ENCODE measurements around the gene CASR.

Gene CASR

DNA sequence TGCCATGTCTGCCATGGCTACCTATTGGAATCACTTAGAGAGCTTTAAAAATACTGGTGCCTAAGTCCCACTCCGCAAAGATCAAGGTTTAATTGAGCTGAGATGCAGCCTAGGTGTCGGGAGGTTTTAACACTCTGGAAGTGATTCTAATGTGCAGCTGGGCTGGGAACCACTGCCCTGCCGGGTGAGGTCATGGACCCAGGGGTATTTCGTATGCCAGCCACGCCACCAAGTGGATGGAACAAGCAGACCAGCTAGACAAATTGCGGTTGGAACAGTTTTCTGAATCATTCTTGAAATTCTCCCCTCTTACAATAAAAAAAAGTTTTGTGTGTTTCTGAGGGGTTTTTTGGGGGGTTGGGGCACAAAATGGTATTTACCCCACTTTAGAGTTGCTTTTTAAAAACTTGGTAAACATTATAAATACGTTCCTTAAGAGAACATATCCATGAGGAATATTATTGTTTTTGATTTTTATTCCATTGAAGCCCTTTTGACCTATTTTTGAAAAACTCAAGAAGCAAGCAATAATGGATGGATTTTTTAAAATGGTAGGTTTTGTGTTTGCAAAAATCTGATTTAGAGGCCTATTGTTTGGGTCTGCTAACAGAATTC lies 75.4 kb downstream of the CASR start:
- DNase-seq, result peak in 3 of 5 experiments; percentile 10 to 78 (median 10)

DNA sequence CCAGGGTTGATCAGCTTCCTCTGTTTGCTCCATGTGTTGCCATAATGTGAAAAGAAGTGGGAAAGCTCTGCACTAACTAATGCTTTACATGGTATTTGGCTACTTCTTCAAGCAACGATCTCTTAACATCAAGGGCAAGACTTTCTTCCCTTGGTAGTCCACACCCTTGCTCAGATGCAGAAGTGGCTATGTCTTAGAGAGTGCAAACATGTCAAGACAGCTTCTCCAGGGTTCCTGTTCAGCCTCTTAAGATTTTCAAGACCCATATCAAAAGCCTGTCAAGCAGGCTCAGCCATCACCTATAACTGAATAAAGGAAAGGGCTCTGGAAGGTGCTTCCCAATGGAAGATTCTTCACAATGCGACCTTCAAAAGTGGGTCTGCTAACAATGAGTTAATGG lies 76.7 kb downstream of the CASR start:
- DNase-seq, result no peak

DNA sequence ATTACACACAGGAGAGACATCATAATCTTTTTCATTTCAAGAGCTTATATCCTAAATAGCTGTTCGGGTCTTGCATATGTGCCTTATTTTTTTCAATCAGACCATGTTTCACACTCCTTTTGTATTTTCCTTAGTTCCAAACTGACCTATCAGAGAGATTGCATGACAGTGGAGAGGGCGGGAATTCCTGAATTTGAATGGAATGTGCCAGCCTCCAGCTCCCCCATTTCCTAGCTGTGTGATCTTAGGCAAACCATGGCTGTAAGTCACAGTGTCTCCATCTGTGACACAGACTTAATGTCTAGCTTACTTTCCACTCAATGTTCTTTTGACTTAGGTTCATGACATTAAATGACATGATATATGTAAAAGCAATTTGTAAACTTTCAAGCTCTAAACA lies 79.6 kb downstream of the CASR start:
- DNase-seq, result no peak

DNA sequence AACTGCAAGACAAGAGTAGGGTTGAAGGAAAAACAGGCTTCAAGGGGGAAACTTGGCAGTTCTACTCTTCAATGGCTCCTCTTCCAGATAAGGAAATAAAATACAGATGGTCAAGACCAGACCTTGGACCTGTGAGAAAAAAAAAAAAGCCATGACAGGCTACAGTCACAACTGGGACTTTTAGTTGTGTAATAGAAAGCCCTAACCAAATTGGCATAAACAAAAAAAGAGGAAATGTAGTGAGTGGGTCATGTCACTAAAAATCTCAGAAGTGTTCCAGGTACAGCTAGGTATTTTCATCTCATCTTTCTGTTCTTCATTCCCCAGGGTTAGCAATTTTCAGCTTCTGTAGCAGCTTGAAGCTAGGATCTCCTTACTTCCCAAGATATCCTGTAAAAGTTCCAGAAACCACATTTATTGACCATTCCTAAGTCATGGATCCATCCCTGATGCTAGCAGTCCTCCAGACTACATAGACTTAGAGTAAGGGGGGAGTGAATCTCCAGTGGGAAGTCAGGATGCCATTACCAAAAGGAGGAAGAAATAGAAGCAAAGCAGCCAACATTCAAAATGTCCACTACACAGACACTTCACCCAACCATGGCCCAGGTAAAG lies 80.6 kb downstream of the CASR start:
- no peak for DNase-seq

DNA sequence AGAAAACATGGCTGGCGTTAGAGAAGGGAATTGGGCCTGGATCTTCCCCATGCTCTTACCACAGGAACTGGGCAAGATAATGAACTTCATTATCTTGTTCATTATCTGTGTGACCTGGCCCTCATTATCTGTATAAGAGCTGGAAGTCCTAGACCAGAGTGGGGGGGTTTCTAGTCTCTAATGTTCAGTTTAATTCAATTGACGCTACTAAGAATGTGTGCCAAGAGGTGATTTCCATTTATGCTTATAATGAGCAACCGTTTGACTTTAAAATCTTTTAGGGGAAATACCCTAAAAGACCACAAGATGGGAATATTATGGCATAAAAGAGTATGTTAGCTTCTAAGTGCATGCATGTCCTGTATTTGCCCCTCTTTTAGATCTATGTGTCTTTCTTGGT lies 82.5 kb downstream of the CASR start:
- DNase-seq, result no peak

DNA sequence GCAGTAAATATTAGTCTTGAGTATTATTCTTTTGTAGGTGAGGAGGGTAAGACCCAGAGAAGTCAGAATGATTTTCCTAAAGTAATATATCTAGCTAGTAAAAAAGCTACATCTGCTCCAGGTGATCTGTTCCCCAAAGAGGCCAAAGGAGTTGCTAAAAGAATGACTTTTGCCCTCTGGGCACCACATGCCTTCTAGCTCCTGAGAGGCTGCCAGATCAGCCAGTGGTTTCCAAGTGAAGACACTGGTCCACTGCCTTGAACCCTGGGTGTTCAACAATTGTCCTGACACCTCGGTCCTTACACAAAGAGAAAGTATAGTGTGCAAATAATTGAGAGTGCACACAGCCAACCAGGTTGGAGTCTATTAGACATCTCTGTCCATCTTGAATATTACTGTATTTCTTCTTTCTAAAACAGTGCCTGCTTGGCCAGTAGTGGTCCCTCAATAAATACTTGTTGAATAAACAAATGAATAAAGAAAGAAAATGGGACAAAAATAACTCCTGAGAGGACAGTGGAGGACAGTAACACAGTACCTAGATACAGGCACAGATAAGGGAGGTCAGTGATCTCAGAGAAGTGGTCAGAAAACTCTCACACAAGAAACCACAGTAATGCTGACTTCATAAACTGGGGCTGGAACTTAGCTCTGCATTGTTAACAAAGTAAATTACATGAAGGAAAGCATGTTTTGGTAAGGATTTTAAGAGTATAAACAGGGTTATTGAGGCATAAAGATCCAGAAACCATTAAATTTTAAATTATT lies 85.0 kb downstream of the CASR start:
- no peak for DNase-seq

DNA sequence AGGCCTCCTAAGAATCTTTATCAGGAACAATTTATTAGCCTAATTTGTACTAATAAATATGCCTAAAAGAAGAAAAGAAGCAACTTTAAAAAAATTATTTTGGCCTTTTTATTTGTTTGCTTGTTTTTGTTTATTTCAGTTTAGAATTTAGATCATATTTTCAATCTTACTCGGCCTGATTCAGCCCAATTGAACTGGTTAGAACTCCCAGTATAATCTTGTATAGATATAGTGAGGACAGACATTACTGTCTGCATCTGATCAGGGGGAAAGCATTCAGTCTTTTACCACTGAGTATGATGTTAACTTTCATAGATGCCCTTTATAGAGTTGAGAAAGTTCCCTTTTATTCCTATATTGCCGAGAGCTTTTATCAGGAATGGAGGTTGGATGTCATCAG lies 85.6 kb downstream of the CASR start:
- no peak for DNase-seq

DNA sequence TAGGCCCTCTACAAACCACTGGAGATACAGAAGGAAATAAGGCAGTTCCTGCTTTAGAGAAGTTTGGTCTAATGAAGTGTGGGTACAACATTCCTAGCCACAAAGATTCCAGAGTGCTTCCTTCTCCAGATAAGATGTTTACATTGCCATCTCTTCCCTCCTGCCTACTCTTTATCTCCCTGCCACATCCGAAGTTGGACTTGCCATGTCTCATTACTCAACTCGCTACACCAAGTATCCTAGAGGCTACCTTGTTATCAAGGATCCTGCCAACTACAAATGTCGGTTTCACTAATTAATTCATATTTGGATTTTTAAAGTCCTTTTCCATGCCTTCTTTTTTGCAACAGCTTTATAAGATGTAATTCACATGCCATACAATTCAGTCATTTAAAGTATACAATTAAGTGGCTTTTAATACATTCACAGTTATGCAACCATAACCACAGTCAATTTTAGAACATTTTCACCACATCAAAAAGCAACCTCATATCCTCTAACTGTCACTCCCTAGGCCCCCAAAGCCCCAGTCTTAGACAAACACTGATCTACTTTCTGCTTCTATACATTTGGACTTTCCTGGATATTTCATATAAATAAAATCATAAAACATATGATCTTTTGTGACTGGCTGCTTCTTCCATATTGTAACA lies 87.9 kb downstream of the CASR start:
- DNase-seq, result peak in 2 of 5 experiments; percentile 44 to 47

DNA sequence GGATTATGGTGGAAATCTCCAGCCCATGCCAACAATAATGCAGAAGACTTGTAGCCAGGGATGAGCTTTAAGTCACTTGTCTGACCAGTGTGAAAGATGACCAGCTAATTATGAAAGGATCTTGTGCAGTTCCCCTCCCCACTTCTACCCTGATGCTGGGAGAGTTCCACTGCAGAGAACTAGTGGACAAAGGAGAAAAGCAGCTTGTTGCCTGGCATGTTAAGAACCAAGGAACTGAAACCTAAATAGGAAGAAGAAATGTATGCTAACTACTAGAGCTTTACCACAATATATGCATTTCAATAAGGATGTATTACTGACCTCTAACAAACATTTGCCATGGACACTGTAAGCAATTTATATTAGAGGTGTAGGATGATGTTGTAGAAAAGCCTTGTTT lies 89.4 kb downstream of the CASR start:
- no peak for DNase-seq

DNA sequence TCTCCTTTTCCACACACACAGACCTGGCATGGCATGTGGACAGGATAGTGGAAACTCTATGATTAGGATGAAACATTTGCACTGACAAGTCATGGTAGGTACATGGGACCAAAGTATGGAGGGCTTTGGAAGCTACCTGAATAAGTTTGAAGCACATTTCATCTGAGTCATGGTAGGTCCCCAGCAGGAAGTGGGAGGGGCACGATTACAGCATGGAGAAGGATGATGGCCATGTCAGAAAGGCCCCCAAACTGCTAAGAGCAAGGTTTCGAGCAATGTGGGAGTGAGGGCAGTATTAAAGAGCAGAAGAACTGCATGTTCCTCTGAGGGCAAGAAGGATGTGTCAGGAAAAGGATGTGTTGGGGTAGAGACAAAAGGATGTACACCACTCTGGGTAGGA lies 90.0 kb downstream of the CASR start:
- no peak for DNase-seq

DNA sequence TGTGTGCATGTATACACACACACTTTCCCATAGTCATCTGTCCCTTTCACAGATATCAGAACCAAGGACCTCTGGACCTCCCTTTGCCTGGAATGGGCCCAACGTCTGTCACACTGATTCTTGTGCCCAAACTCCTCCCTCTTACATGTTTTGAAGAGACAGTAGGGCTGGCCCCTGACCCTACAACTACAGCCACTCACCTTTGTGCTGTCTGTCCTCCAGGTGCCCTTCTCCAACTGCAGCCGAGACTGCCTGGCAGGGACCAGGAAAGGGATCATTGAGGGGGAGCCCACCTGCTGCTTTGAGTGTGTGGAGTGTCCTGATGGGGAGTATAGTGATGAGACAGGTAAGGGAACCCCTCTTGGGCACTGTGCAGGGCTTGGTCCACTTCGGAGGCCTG lies 98.4 kb downstream of the CASR start:
- no peak for DNase-seq

DNA sequence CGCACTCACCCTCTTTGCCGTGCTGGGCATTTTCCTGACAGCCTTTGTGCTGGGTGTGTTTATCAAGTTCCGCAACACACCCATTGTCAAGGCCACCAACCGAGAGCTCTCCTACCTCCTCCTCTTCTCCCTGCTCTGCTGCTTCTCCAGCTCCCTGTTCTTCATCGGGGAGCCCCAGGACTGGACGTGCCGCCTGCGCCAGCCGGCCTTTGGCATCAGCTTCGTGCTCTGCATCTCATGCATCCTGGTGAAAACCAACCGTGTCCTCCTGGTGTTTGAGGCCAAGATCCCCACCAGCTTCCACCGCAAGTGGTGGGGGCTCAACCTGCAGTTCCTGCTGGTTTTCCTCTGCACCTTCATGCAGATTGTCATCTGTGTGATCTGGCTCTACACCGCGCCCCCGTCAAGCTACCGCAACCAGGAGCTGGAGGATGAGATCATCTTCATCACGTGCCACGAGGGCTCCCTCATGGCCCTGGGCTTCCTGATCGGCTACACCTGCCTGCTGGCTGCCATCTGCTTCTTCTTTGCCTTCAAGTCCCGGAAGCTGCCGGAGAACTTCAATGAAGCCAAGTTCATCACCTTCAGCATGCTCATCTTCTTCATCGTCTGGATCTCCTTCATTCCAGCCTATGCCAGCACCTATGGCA lies 100.5 kb downstream of the CASR start:
- DNase-seq, result no peak

DNA sequence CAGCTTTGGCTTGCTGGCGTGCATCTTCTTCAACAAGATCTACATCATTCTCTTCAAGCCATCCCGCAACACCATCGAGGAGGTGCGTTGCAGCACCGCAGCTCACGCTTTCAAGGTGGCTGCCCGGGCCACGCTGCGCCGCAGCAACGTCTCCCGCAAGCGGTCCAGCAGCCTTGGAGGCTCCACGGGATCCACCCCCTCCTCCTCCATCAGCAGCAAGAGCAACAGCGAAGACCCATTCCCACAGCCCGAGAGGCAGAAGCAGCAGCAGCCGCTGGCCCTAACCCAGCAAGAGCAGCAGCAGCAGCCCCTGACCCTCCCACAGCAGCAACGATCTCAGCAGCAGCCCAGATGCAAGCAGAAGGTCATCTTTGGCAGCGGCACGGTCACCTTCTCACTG lies 101.0 kb downstream of the CASR start:
- no peak for DNase-seq

DNA sequence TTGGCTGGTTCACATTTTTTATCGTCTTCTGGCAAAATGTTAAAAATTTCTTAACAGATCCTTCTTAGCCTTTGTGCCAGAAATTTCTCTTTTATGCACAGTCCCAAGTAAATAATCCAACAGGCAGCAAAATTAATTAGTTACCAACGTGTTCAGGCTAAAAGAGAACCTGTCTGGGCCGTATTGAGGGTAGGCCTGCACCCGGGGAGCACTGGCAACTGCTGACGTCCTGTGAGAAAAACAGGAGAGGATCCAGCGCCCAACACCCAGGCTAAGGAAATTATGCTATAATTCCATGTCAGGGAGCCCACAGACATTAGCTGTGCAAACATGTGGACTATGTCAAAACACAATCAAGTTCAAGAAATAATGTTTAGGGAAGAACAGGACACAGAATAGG lies 110.9 kb downstream of the CASR start:
- DNase-seq, result no peak

DNA sequence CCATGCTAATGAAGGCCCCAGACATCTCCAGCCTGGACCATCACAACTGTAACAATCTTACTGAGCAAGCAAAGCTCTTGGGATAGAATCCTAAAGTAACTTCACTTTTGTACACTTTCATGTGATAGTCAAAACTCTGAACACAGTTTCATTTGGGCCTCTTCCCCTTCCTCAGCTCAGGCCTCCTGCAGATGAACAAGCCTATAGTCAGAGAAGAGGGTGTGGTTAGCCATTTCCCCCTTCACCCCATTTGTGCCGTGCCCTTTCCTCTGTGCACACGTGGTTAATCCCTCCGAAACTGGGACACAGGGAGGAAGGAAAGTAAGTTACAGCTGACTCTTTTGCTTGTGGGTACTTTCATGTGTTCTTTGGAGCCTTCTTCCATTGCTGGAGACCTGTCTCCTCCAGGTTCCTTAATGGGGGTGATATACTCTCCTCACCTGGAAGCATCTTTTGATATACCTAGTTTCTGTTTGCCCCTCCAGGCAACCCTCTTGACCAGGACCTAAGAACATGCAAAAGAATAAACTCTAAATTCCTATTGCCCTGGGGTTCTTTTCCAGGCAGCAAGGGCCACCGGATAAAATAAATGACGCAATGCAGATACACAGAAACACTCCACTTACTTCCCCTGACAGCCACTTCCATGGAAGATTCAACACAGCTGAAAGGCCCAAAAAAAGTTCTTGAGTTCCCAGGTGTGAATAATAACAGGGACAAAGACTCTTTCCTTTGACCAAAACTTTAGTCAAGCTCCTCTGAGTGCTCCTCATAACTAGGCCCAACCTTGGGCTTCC lies 112.0 kb downstream of the CASR start:
- peak in 1 of 5 experiments; percentile 9 for DNase-seq

DNA sequence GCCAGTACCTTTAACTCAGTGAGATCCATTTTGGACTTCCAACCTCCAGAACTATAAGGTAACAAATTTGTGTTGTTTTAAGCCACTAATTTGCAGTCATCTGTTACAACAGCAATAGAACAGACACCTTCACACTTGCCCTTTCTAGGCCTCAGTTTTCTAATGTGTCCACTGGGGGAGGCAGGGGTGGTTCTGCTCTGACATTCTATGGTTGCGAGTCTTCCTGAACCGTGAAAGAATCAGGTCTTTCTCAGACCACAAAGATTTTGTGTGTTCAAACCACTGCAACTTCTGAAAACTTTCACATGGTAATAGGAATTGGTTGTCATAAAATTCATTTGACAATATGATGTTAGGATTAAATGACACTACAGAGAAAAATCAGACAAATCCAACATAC lies 114.8 kb downstream of the CASR start:
- peak in 1 of 5 experiments; percentile 31 for DNase-seq

DNA sequence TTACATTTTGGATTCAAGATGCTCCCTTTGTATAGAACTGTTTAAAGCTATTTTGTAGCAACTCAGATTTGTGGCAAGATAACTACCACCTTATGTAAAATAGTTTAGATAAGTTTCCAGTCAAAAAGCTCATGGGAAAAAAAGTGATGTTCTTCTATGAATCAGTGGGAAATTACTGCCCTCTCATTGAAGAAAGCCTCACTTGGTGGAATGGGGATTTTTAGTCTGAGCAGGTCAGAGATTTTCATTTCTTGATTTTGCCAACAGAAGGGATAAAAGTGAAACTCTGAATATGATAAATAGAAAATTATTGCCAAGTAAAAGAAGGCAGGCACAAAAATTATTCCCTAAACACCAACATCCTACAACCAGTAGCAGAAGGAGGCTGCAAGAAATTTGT lies 115.7 kb downstream of the CASR start:
- no peak for DNase-seq

DNA sequence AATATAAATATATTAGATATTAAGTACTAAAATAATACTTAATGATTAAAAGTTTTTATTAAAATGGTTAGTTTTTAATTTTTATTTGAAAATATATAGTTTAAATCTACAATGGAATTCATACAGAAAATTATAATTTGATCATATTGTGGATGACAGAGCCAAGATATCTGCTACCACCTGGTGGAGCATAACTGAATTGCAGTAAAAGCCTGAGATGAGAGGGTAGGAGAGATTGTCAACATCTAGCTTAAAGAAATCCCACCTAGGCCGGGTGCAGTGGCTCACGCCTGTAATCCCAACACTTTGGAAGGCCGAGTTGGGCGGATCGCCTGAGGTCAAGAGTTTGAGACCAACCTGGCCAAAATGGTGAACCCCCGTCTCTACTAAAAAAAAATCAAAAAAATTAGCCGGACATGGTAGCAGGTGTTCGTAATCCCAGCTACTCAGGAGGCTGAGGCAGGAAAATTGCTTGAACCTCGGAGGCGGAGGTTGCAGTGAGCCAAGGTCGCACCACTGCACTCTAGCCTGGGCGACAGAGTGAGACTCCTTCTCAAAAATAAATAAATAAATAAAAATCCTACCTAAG lies 116.5 kb downstream of the CASR start:
- peak in 2 of 5 experiments; percentile 10 to 42 for DNase-seq

DNA sequence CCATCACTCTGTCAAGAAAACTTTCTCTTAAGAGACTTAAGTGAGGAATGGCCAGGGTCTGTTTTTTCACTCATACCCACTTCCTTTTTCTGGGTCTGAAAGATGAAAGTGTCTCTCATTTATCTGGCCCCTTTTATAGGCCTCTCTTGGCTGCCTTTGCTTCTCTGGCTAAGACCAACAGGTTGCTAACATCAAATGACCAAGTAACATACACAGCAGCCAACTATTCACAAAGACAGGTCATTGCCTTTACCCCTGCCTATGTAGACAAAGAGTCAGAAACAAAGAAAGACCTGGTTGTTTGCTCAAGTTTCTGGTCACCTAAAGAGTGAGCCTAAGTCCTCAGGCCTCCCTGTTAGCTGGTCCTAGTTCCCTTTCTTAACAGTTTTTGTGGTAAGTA lies 117.6 kb downstream of the CASR start:
- no peak for DNase-seq

DNA sequence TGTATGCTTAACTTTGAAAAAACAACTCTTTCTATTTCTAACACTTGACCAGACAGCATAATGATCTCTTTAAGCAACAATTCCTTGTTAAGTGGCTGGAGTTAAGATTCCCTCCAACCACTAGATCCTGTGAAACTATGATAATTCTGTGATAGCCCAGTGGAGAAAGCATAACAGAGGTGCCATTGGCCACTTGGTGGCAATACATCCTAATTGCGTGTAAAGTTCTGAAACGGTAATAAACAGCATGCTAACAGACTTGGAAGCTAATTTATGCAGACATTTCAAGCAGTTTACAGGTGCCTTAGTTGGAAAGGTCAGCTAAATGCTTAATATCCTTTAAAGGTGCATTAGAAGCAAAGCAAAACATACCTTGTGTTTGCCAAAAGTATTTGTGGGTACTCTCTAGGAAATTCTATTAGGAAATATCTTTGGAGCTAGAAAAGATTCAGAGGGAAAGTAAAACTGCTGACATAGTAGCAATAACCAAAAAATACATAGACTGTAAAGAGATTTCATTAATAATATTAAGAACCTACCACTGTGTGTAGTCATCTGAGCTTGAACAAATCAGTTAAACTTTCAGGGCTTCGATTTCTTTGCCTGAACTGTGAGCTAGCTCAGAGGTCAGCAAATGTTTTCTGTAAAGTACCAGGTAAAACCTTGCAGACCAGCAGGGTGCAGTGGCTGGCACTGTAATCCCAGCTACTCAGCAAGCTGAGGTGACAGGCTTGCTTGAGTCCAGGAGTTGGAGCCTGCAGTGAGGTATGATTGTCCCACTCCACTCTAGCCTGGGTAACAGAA lies 122.6 kb downstream of the CASR start:
- no peak for DNase-seq

DNA sequence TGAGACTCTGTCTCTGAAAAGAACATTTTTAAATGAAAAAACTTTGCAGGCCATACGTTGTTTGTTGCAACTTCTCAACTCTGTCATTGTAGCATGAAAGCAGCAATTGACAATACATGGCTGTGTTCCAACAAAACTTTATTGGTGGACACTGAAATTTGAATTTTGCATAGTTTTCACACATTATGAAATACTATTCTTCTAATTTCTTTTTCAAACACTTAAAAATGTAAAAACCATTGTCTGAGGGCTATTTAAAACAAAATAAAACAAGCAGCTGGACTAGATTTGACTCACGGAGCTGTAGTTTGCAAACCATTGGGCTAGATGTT lies 123.1 kb downstream of the CASR start:
- no peak for DNase-seq

Data from T-helper 2 cell (primary cell).